AG04450 (cell line): ENCODE results near the gene SRRM3. TPM values are rescaled to one million over a fixed set of nuclear protein-coding genes. Genes with fewer than 3 reads are reported as not detected.
"Not testable (repeated sequence)": the region's sequence is repeated elsewhere in the genome, so short reads cannot be mapped to it uniquely, and the experiment has no call there.

Experiments
- CTCF ChIA-PET: fragments of 300-600, 350-600 bp; formaldehyde crosslinking; extraction: SDS; loops from one replicate; lab custom pipeline; 2022; ENCODE audit warnings: antibody characterized with exemption, inconsistent platforms; lab: Charles Lee
- POLR2A ChIA-PET: fragments of 350-600 bp; formaldehyde crosslinking; extraction: SDS; loops from one replicate; lab custom pipeline; 2021; ENCODE audit warnings: antibody characterized with exemption, inconsistent platforms; lab: Yijun Ruan, JAX
- DNase-seq: peaks from one replicate; pipeline ENCODE4 v3.0.0-alpha.2; 2011; ENCODE audit warnings: low read depth, low spot score
- H3K27ac ChIP-seq: one replicate; pipeline ENCODE4 v1.5.1; 2012; ENCODE audit warnings: low read depth, low read length, control low read depth
- H3K27me3 ChIP-seq: one replicate; pipeline ENCODE4 v1.6.0; 2012; ENCODE audit warnings: low read length; ENCODE audit not compliant: control insufficient read depth, insufficient read depth
- H3K4me3 ChIP-seq: 2 replicates; pipeline ENCODE4 v1.5.1; 2011; ENCODE audit warnings: mild to moderate bottlenecking, low read depth, low read length, control low read depth
- H3K9me3 ChIP-seq: 2 replicates; pipeline ENCODE4 v1.5.1; 2012; ENCODE audit warnings: low read length; ENCODE audit not compliant: control insufficient read depth, insufficient read depth
- CTCF ChIP-seq: IDR thresholded peaks from 2 replicates; pipeline ENCODE4 v1.5.1; 2011; ENCODE audit warnings: low read depth, low read length, control low read depth, inconsistent platforms
- polyA plus RNA-seq: library from polyadenylated mRNA; depleted of rRNA; stranded (reverse); fragments of >200 nt; gene quantifications from 2 replicates; pipeline ENCODE4 v1.2.3, GENCODE V29; 2011

SRRM3 gene
- polyA plus RNA-seq, 1 experiment = 1.5 TPM

GRCh38 chr7:76165106-76165972 is 36.4 kb upstream of the SRRM3 start:
- CTCF ChIA-PET = interaction anchor here (0.7 to 2.5 kb wide), 2 partner anchors 12 to 19 kb away, joined by 3 to 18 read pairs; no protein-coding TSS in a partner anchor
- no peak for TF ChIP-seq CTCF
- no peak for DNase-seq
- Histone ChIP-seq H3K27ac (no peak overlapping the region), H3K27me3 (no peaks in the 10 kb centered on the region), H3K4me3 (no peak overlapping the region), H3K9me3 (no peaks in the 10 kb centered on the region; the same call in 1 of the 2 replicates)
- POLR2A ChIA-PET = no interaction called here

- H3K27ac ChIP-seq = peak overlapping the region; percentile 21
- no peak for TF ChIP-seq CTCF
- DNase-seq = no peak
- CTCF ChIA-PET = interaction anchor here (1.3 to 2.5 kb wide), 2 partner anchors 12 to 148 kb away, joined by 3 to 18 read pairs; no protein-coding TSS in a partner anchor
- no peaks in the 10 kb centered on the region; the same call in 1 of the 2 replicates for H3K9me3 ChIP-seq
- POLR2A ChIA-PET = interaction anchor here (0.6 to 1.2 kb wide), 2 partner anchors 118 to 138 kb away, joined by 3 read pairs; partner anchors contain the start of genes MDH2 and STYXL1
- peak overlapping the region; percentile 43 for H3K4me3 ChIP-seq
- no peaks in the 10 kb centered on the region for H3K27me3 ChIP-seq
Measured at GRCh38 chr7:76165973-76166403, 35.7 kb upstream of the SRRM3 start.

- peak; percentile 84 for DNase-seq
Measured at GRCh38 chr7:76166404-76167255, 35.1 kb upstream of the SRRM3 start.

GRCh38 chr7:76173566-76174205 is 28.0 kb upstream of the SRRM3 start:
- ChIA-PET CTCF (interaction anchor here (0.9 kb wide), 1 partner anchor 89 kb away, joined by 3 read pairs; no protein-coding TSS in a partner anchor), POLR2A (no interaction called here)

More at GRCh38 chr7:76166404-76167255, 35.1 kb upstream of the SRRM3 start:
- Histone ChIP-seq H3K4me3 (peak overlapping the region; percentile 82), H3K27ac (peak overlapping the region; percentile 21), H3K9me3 (no peaks in the 10 kb centered on the region; the same call in 1 of the 2 replicates), H3K27me3 (no peaks in the 10 kb centered on the region)
- TF ChIP-seq CTCF = peak; percentile 26; the same call in 1 of the 2 replicates
- ChIA-PET POLR2A (interaction anchor here (0.6 to 1.2 kb wide), 4 partner anchors 11 to 139 kb away, joined by 3 read pairs; partner anchors contain the start of genes MDH2 and STYXL1), CTCF (interaction anchor here (0.6 to 2.5 kb wide), 5 partner anchors 11 to 229 kb away, joined by 3 to 18 read pairs (median 3); no protein-coding TSS in a partner anchor)

GRCh38 chr7:76176951-76177350 is 24.7 kb upstream of the SRRM3 start:
- H3K4me3 ChIP-seq, H3K27ac ChIP-seq, DNase-seq, H3K9me3 ChIP-seq, POLR2A ChIA-PET, H3K27me3 ChIP-seq: not testable (repeated sequence)
- CTCF ChIA-PET = interaction anchor here (0.6 to 3.9 kb wide), 6 partner anchors 10 to 139 kb away, joined by 3 to 80 read pairs (median 12); no protein-coding TSS in a partner anchor

More at GRCh38 chr7:76173566-76174205, 28.0 kb upstream of the SRRM3 start:
- no peak for TF ChIP-seq CTCF
- H3K9me3 ChIP-seq = no peaks in the 10 kb centered on the region
- no peaks in the 10 kb centered on the region for H3K27me3 ChIP-seq
- no peak overlapping the region for H3K4me3 ChIP-seq
- H3K27ac ChIP-seq = no peak overlapping the region
- DNase-seq = no peak
